NCI-H524 (cell line): ENCODE measurements around the gene MCTP2.
A peak's percentile ranks its signal among the peaks of the same experiment; 100 is the strongest.

Experiments
- DNase-seq, 2 experiments: peaks; one replicate each; lab custom pipeline; 2025; lab: John Stamatoyannopoulos, UW

The MCTP2 gene

GRCh38 chr15:94352636-94353487 is 121.5 kb downstream of the MCTP2 start:
- no peak for DNase-seq

- DNase-seq, result no peak
Measured at GRCh38 chr15:94353488-94353820, 122.1 kb downstream of the MCTP2 start.

- no peak for DNase-seq
Measured at GRCh38 chr15:94354655-94355054, 123.3 kb downstream of the MCTP2 start.

DNA sequence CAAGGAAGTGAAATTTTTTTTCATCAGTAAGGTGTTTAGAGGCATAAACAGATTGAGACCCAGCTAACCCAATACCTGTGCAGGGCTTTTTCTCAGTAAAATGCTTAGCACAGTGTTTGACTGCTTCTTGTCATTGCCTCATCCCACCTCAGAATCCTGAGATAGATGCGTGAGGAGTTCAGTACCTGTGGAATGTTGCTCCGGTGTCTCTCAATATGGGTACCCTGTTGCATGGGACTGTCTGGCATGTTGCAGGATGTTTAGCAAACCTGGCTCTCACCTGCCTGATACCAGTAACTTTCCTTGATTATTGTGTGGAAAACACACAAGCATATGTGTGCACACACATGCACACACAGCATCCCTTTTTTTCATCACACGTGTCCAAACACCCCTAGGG is 128.4 kb downstream of the MCTP2 start:
- no peak for DNase-seq

DNA sequence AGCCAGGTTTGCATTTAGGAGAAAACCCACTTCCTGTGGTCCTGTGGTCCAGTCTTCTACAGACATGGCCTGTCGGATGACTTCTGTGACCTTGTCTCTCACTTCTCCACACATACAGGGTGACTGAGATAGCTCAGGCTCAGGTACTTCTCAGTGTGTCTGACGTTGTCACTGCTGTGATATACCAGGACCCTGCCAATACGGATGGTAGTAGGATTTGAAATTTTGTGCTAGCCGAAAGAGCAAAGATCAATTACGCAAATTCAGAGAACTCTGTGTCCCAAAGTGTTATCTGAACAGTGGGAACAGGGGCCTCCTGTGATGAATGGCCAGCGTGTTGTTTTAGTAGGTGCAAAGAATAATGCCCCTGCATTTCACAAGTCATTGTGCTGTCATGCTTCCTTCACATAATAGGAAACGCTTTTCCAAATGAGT is 128.9 kb downstream of the MCTP2 start:
- DNase-seq, result no peak

GRCh38 chr15:94362385-94363092 is 131.2 kb downstream of the MCTP2 start:
- DNase-seq, result no peak

DNA sequence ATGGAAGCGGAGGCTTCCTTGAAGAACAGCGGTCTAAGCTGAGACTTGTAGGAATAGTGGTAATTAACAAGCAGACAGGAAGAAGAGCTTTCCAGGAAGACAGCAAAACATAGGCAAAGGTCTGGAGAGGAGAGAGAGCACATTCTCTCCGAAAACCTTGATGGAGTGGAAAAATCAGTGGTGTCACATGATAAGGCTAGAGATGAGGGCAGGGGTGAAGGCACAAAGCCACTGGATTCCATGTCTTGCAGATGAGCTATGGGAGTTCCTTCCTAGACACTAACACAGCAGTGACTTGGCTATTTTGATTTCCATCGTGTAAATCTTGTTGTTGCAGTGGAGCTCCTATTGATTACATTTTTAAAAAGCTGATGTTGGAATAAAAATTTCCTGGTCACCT is 132.0 kb downstream of the MCTP2 start:
- no peak for DNase-seq

DNA sequence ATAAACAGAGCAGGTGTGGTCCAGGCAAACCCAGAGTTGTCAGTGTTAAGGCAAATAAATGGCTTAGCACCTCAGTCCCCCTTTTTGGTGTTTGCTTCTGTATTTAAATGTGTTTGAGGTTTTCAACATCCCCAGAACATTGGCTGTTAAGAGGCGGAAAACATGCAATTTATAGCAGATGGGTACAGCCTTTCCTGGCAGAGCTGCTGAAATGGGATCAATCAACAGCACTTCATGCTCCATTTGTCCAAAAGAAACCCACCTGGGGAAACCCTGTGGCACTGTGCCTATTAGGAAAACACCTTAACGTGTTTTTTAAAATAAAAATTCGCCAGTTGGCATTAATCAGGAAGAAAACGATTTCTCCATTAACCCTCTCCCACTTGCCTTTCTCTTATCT is 135.4 kb downstream of the MCTP2 start:
- no peak for DNase-seq

GRCh38 chr15:94367726-94368535 is 136.6 kb downstream of the MCTP2 start:
- no peak for DNase-seq

DNA sequence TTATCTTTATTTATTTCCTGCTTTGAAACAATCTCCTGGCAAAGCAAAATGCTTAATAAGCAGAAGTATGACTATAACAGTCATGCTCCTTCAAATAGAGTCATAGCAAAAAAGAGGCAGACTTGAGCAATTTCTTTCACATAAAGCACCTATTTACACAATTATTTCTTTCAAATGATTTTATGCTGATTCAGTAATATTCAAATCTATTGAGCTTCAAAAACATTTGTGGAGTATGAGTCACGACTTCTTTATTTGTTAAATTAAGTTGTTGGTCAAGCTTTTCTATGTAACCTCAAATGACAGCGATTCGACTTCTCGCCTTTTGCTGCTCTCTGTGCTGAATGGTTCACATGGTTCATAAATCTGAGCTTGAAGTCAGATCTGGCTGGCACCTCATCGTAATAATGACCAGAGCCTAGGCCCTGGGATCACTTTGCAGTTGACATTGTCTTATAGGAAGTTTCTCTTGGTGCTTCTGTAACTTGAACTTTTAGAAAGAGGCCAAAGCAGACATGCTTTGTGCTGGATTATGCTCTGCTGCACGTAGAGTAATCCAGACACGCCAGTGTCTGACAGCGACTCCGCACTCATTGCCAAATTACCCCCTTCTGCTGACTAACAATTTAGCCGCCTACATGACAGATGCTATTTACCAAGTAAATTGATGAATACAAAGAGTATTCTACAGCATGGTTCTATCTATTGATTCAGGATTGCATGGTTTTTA is 139.0 kb downstream of the MCTP2 start:
- no peak for DNase-seq

GRCh38 chr15:94370936-94371285 is 139.6 kb downstream of the MCTP2 start:
- DNase-seq, result no peak

- no peak for DNase-seq
Measured at GRCh38 chr15:94372821-94373220, 141.5 kb downstream of the MCTP2 start.

GRCh38 chr15:94375997-94376396 is 144.6 kb downstream of the MCTP2 start:
- peak in 1 of 2 experiments; percentile 20 for DNase-seq

- DNase-seq, result no peak
Measured at GRCh38 chr15:94379986-94380385, 148.6 kb downstream of the MCTP2 start.

DNA sequence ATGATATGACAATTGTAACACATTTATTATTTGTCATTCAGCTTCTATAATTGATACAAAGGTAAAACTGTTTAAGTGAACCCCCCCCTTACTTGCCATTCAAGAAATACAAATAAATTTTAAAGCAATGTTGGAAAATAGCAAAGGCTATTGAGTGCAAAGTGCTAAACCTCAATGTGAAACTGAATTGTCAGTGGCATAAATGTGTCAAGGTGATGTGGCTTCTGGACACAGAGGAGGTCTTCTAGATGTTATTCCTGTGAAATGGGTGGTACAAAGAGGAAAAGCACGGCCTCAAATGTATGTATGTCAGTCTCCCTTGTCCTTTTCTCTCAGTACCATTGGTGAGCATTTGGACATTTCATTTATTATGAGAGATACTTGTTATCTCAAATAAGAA is 149.4 kb downstream of the MCTP2 start:
- no peak for DNase-seq

- no peak for DNase-seq
Measured at GRCh38 chr15:94381384-94381783, 150.0 kb downstream of the MCTP2 start.

GRCh38 chr15:94383041-94383440 is 151.7 kb downstream of the MCTP2 start:
- no peak for DNase-seq

- DNase-seq, result no peak
Measured at GRCh38 chr15:94383706-94384105, 152.3 kb downstream of the MCTP2 start.

DNA sequence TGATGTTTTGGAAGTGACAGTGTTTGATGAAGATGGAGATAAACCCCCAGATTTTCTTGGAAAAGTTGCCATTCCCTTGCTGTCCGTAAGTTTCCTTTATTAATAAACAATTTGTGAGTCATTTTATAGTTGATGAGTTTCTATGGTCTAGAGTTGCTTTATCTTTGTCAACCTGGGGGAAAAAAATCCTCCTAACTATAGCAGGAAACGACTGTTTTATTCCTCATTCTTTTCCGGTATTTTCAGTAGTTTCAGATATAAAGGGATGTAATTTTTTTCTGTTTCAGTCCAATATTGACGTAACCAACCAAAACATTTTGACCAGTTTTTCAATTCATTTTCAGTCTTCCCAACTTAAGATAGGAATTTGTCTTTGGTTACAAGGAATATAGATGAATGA is 154.1 kb downstream of the MCTP2 start:
- DNase-seq, result no peak

GRCh38 chr15:94386351-94386750 is 155.0 kb downstream of the MCTP2 start:
- DNase-seq, result no peak

DNA sequence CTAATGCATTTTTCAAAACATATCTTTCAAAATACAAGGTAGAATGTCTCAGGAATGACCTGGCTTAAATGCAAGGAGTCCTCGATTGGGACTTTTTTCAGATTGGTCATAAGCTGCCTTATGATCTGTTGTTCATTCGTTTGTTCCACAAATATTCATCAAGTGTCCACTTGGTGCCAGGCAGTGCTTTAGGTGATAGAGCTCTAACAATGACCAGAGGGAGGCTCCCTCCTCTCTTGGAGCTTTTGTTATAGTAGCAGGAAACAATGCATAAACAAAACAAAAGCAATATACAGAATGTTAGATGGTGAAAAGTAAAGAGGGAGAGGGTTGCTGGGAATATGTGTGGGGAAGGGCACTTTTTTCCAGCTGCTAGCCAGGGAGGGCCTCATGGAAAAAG is 156.1 kb downstream of the MCTP2 start:
- no peak for DNase-seq

DNA sequence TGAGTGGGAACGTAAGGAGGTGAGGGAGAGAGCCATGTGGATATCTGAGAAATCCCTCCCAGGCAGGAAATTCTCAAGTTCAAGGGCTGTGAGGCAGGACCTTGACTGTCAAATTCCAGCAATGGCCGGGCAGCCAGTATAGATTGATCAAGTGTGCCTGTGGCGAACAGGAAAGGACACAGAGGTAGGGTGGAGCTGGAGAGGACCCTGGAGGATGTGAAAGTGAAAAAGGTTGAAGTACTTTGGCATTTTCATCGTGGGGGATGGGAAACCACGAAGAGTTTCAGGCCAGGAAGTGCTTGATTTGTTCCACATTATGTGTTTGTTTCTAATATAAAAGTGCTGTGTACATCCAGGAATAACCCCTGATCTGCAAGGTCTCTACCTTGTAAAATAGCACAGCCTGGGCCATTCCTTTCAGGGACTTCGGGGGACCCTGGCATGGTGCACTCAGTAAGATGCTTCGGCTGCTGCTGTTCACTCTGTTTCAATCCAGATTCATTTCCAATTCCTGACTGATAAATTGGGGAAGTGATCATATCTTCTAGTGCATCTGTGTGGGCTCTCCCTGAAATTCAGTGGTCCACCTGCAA is 156.6 kb downstream of the MCTP2 start:
- DNase-seq, result no peak
